GM08714 (cell line): Measurements from ENCODE around the gene TNS3.

Experiments
- H3K4me3 ChIP-seq: fragments of 200-500 bp; sonication (Bioruptor generic); 2 replicates; pipeline ENCODE4 v1.5.1; 2014; ENCODE audit warnings: mild to moderate bottlenecking, low read length, inconsistent platforms
- ZNF274 ChIP-seq: IDR thresholded peaks from 2 replicates; pipeline ENCODE4 v1.6.1; 2012; ENCODE audit warnings: mild to moderate bottlenecking, low read depth, low read length

The TNS3 gene

DNA sequence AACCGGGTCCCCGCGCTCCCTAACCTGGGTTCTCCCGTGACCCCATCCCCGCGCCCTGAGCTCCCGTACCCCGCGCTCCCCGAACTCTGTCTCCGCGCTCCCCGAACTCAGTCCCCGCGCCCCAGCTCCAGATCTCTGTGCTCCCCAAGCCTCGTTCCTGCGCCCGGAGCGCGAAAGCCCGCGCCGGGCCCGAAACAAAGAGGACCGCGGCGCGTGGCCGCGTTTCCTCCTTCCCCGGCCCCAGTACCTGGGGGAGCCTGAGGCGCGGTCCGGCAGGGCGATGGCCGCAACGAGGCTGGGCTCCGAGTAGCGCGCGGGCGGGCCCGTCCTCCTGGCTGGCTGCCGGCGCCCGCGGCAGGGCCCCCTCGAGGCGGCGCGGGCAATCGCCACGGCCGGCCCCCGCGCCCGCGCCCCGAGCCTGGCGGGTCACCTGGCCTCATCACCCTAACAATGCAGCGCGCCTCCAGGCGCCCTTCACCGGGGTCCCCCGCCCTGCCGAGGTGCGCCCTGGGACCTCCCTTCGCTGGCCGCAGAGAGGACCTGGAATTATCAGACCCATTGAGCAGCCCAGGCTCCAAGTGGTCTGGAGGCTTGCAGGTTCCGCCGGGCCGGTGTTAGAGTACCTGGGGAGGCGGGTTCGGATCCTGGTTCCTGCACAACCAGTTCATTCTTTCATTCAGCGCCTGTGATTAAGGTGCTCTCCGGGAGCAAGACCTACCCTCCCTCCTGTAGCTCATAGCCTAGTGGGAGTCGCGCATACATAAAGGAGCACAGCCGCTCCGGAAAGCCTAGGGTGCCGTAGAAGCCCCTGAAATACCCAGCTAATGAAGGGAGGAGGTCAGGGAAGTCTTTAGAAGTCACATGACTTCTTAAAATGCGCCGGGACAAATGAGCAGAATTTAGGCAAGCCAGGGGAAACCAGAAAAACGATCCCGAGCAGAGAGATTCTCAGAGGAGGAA, at the start of gene TNS3:
TNS3 (minus strand) TSS at position 308 of the 960 bp plus-strand sequence. CDS start 142,475 bp downstream, outside the sequence.
- no peak within 1 kb of the TSS for H3K4me3 ChIP-seq
- TF ChIP-seq ZNF274, result no peak

DNA sequence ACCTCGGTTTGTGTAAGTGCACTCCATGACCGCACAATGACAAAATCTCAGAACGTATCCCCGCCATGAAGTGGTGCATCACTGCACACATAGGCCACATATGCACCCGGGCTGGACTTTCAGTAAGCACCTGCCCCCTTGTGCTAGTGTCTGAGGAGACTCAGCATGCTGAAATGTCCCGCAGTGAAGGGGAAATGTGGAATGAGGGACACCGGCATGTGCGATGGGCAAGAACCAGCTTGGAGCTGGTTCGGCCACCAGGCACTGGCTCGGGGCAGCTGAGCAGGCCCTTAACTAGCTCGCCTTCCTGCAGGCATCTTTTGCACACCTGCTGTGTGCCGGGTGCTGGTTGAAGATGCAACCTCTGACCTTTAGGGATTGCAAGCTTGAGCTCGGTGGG, 49.8 kb upstream of the TNS3 start:
- H3K4me3 ChIP-seq, result no peak overlapping the region
- TF ChIP-seq ZNF274, result no peak

DNA sequence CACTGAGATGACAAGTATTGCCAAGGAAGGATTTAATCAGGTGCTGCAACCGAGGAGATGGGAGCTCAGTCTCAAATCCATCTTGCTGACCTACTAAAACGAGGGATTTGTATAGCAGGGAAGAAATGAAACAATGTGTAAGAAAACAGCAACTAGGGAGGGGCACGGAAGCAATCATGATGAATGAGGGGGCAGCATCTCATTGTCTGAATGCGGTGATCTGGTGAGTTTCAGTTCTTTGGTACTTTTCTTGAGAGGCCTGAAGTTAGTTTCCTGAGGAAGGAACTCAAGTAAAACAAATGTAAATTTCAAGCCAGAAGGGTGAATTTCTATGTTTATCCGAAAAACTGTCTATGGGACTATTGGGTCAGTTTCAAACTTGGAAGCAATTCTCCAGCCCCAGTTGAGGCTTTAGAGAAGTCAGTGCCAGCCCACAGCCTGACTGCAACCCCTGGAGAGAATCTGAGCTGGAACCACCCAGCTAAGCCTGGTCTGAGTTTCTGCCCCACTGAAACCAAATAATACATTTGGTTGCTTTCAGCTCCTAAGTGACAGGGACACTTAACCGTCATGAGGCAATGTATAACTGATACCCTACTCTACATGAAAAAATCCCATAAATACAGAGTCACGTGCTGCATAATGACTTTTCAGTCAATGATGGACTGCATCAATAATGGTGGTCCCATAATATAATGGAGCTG, 45.8 kb upstream of the TNS3 start:
- TF ChIP-seq ZNF274, result no peak
- H3K4me3 ChIP-seq, result no peak overlapping the region

DNA sequence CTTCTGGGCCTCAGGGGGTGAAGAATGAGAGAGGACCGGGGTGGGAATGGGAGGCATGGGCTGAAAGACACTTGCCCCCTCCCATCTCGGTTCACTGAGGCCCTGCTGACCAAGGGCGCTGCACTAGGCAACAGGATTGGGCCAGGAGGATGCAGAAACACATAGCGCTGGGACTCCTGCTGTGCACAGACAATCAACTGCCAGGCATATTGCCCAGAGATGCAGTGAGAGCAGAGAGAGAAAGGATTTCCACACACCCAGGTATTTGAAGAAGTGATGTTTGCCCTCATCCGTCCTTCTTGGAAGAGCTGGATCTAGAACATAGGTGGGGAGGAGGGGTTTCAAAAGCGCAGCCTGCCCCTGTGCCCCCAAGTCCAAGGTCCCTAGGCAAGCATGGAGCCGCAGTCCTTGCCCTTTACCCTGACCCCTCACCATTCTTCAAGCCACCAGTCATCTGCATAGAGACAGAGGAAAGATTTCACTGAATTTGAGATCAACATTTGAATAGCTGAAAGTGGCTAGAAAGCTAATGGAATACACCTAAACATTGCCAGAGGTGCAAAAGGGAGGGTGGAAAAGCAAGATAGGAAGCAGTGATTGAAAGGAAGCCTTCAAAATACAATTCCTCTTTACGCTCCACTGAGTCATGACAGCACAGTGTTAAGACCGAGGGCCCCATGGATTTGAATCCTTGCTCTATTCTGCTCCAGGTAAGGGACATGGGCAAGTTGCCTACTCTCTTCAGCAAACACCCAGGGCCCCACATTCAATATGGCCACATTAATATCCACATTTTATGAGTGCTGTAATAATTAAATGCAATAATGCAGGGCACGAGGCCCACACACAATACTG, 44.2 kb upstream of the TNS3 start:
- H3K4me3 ChIP-seq, result no peak overlapping the region
- no peak for TF ChIP-seq ZNF274

DNA sequence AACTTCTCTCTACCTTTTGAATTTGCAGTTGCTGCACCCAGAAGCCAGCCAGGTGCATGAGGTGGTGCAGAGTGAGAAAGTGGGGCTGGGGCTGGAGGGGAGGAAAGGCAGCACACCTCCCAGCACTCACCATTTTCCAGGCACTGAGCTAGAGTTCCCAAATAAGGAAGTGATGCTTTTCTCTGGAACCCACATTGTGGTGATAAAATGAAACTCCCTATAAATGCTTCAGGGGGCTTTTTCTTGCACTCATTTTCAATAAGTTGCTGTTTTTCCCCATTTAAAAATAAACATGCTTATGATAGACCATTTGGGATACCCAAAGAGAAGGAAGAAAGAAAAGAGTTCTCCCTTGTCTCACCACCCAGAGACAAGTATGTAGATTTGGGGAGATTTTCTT, 42.8 kb upstream of the TNS3 start:
- H3K4me3 ChIP-seq, result no peak overlapping the region
- no peak for TF ChIP-seq ZNF274

DNA sequence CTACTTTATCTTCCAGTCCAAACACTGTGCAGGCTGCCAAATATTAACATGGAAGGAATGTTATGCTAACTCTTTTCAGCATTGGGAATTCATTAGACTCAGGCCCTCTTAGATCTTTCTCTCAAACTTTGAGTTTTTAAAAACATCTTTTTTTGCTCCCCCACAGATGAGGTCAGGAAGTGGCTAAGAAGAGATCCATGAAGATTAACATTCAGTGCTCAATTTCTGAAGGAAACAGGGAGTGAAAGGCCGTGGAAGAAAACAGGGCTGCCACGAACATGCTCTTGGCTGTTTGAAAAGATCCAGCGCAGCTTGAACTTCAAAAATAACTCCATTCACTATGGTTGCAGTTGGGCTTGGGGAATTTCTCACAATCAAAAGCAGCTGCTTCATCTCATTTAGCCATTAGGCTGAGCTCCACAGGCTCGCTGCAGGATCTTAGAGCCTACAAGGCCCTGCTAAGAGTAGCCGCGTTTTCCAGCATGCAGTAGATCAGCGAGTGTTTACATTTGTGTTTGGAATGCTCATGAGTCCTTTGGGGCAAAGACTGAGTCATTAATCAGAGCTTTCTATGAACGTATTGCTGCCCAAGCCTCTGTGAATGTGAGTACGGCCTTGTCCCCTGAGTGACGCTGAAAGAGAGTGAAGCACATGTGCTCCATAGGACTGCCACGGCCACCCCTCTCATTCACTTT, 41.2 kb upstream of the TNS3 start:
- no peak for TF ChIP-seq ZNF274
- no peak overlapping the region for H3K4me3 ChIP-seq

DNA sequence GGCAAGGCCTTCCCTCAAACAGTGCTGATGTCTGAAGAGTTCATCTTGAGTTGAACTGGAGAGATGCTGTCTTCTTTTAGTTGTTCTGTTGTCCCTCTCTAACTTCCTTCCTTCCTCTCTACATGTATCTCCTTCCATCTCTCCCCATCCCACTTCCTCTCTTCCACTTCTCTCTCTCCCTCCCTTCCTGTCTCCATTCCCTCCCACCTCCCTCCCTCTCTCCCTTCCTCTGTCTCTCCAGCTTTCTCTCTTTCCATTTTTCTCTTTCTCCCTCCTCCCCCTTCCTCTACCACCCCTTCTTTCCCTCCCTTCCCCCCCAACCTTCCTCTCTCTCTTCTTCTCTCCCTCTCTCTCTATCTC, 40.7 kb upstream of the TNS3 start:
- no peak for TF ChIP-seq ZNF274
- no peak overlapping the region for H3K4me3 ChIP-seq

DNA sequence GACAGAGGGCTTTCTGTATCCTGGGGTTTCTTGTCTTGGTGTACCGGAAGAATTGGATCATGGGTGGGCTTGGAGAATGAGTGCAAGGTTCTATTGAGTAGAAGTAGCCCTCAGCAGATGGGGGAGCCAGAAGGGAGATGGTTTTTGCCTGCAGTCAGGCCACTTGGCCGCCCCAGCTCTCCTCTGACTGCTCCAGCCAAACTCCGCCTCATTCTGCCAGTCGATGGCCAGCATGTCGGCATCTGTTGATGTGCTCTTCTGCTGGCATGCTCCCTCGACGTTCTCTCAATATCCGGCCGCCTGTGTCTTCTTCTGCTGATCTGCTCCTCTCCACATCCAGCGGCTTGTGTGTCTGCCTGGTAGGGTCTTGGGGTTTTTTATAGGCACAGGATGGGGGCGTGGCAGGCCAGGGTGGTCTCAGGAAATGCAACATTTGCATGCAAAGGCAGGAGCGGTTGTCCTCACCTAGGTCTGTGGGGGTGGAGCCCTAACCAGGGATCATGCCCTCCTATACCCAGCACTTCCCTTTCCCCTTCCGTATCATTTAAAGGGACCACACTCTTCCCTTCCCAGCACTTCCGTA, 40.2 kb upstream of the TNS3 start:
- no peak overlapping the region for H3K4me3 ChIP-seq
- no peak for TF ChIP-seq ZNF274

DNA sequence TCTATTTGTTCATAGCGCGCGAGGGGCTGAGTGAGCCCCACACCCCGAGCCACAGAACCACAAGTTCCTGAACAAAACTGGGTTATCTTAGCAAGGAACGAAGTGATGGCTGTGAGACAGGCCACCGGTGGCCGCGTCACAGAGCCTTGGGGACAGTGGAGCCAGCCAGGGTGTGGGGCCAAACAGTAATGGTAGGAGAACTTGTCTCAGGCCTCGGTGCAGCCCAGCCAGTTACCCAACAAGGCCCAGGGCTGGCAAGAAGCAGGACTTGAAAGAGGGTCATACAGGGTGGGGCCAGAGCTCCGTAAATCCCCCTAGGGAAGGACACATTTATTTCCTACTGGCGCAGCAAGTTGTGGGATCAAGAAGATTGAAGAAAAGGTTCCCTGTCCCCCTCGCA, 39.4 kb upstream of the TNS3 start:
- TF ChIP-seq ZNF274, result no peak
- no peak overlapping the region for H3K4me3 ChIP-seq

DNA sequence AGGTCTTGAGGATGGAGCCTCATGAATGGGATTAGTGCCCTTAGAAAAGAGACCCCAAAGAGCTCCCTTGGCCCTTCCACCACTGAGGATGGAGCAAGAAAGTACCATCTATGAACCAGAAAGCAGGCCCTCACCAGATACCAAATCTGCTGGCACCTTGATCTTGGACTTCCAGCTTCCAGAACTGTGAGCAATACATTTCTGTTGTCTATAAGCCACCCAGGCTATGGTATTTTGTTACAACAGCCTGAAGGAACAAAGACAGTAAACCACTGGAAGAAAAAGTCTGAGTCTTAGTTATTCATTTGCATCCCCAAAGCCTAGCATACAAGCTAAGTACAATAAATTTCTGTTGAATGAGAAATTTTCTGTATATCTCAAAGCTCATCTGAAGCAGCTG, 37.9 kb upstream of the TNS3 start:
- TF ChIP-seq ZNF274, result no peak
- H3K4me3 ChIP-seq, result no peak overlapping the region

DNA sequence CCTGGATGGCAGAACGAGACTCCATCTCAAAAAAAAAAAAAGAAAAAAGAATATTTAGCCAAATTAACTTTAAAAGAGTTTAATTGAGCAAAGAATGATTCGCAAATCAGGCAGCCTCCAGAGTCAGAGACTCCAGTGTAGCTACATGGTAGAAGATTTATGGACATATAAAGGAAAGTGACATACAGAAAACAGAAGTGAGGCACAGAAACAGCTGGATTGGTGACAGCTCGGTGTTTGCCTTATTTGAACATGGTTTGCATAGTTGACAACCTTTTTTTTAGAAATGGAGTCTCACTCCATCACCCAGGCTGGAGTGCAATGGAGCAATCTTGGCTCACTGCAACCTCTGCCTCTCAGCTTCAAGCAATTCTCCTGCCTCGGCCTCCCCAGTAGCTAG, 35.2 kb upstream of the TNS3 start:
- H3K4me3 ChIP-seq, result no peak overlapping the region
- no peak for TF ChIP-seq ZNF274

DNA sequence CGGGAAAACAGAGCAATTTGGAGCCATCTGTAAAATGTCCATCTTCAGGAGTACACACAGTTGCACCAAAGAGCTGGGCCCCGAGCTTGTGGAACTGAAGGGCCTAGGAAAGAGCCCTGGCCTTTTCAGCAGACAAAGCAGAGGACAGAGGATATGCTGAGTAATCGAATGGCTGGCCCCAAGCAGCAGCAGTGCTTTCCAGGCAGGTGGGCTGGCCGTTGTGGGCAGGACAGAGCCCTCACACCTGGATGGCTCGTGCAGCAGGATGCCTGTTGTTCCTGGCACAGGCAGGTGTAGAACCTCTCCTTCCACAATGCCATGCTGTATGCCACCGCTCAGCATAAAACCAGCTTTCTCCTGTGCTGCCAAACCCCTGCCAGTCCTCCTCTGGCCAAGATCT, 32.5 kb upstream of the TNS3 start:
- no peak overlapping the region for H3K4me3 ChIP-seq
- no peak for TF ChIP-seq ZNF274

DNA sequence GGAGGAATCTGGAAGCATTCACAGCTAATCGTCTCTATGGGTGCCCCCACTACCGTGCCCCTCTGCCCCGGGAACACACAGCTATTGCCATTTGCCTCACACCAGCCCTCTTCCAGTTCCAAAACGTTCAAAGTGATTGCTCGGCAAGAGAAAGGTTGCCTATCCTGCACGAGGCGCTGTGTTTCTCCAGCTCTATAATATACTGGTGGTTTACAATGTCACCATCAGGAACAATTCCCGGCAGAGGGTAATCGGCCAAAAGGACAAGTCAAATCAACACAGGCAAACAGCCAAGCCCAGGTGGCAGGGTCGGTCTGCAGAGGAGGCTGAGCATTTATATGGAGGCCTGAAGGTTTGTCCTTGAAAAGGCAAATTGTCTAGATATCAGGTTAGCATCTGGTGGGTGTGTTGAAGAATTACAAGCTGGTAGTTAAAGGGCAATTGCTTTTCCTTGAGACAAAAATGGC, 29.2 kb upstream of the TNS3 start:
- H3K4me3 ChIP-seq, result no peak overlapping the region

More for the DNA sequence above, 29.2 kb upstream of the TNS3 start:
- no peak for TF ChIP-seq ZNF274
